Astrocyte (in vitro differentiated cells and primary cell): ENCODE data around the gene TMEM63A. TPM values are rescaled to one million over a fixed set of nuclear protein-coding genes. Genes with fewer than 3 reads are reported as not detected.

ENCODE experiments used
- DNase-seq: peaks from one replicate; pipeline ENCODE4 v3.0.0-alpha.2; 2010; ENCODE audit warnings: low read depth
- FAIRE-seq: peaks from 2 replicates; lab custom pipeline; 2011; peaks lifted over from hg19 to GRCh38; lab: Jason Lieb, UNC
- H2AFZ ChIP-seq: 2 replicates; pipeline ENCODE4 v1.6.0; 2012; ENCODE audit warnings: low read depth, low read length, inconsistent platforms
- H3K27ac ChIP-seq: 2 replicates; pipeline ENCODE4 v1.5.1; 2011; ENCODE audit warnings: low read depth, low read length, inconsistent platforms
- H3K27me3 ChIP-seq: 2 replicates; pipeline ENCODE4 v1.6.0; 2011; ENCODE audit warnings: low read length, inconsistent platforms; ENCODE audit not compliant: insufficient read depth
- H3K36me3 ChIP-seq: 2 replicates; pipeline ENCODE4 v1.5.1; 2011; ENCODE audit warnings: low read length, inconsistent platforms; ENCODE audit not compliant: insufficient read depth
- H3K4me1 ChIP-seq: 2 replicates; pipeline ENCODE4 v1.5.1; 2011; ENCODE audit warnings: low read length, inconsistent platforms; ENCODE audit not compliant: insufficient read depth
- H3K4me2 ChIP-seq: 2 replicates; pipeline ENCODE4 v1.6.0; 2012; ENCODE audit warnings: low read length, inconsistent platforms
- H3K4me3 ChIP-seq: 2 replicates; pipeline ENCODE4 v1.5.1; 2011; ENCODE audit warnings: low read depth, mild to moderate bottlenecking, low read length, inconsistent platforms; ENCODE audit not compliant: insufficient read depth
- H3K79me2 ChIP-seq: 2 replicates; pipeline ENCODE4 v1.6.0; 2012; ENCODE audit warnings: mild to moderate bottlenecking, low read length, inconsistent platforms; ENCODE audit not compliant: insufficient read depth
- H3K9ac ChIP-seq: 2 replicates; pipeline ENCODE4 v1.6.0; 2012; ENCODE audit warnings: mild to moderate bottlenecking, low read length, inconsistent platforms
- H3K9me3 ChIP-seq: 2 replicates; pipeline ENCODE4 v1.5.1; 2012; ENCODE audit warnings: low read depth, mild to moderate bottlenecking, low read length, inconsistent platforms; ENCODE audit not compliant: insufficient read depth
- H4K20me1 ChIP-seq: 2 replicates; pipeline ENCODE4 v1.6.0; 2012; ENCODE audit warnings: low read length, inconsistent platforms; ENCODE audit not compliant: insufficient read depth
- H3K27ac Mint-ChIP-seq: one replicate; pipeline ENCODE4 v1.8.0; 2021; ENCODE audit warnings: mild to moderate bottlenecking, mixed read lengths; ENCODE audit not compliant: unreplicated experiment
- H3K27me3 Mint-ChIP-seq: one replicate; pipeline ENCODE4 v1.8.0; 2021; ENCODE audit warnings: low read depth, mixed read lengths; ENCODE audit not compliant: unreplicated experiment
- H3K36me3 Mint-ChIP-seq: one replicate; pipeline ENCODE4 v1.8.0; 2021; ENCODE audit warnings: low read depth, mixed read lengths; ENCODE audit not compliant: unreplicated experiment
- H3K4me1 Mint-ChIP-seq: one replicate; pipeline ENCODE4 v1.8.0; 2021; ENCODE audit warnings: low read depth, mixed read lengths; ENCODE audit not compliant: unreplicated experiment
- H3K4me3 Mint-ChIP-seq: one replicate; pipeline ENCODE4 v1.8.0; 2021; ENCODE audit warnings: mild to moderate bottlenecking, moderate library complexity, mixed read lengths; ENCODE audit not compliant: unreplicated experiment
- H3K9me3 Mint-ChIP-seq: one replicate; pipeline ENCODE4 v1.8.0; 2021; ENCODE audit warnings: mild to moderate bottlenecking, mixed read lengths; ENCODE audit not compliant: unreplicated experiment
- CTCF ChIP-seq: IDR thresholded peaks from 2 replicates; pipeline ENCODE4 v1.5.1; 2011; ENCODE audit warnings: low read depth, mild to moderate bottlenecking, inconsistent platforms, low read length, moderate library complexity; ENCODE audit not compliant: insufficient read depth
- EZH2 ChIP-seq: IDR thresholded peaks from 2 replicates; pipeline ENCODE4 v1.6.1; 2012; ENCODE audit warnings: mild to moderate bottlenecking, low read length, inconsistent platforms; ENCODE audit not compliant: insufficient read depth
- total RNA-seq: library from RNA; stranded (reverse); gene quantifications from 2 replicates; pipeline ENCODE4 v1.2.1, GENCODE V29; 2021

TMEM63A gene
- total RNA-seq, 1 donor from 2014 or later = 28.7 TPM

- DNase-seq (no peak), FAIRE-seq (no peak)
- Mint-ChIP-seq H3K4me3 (no peak overlapping the region), H3K36me3 (peaks cover 17% of the 10 kb centered on the region), H3K9me3 (no peaks in the 10 kb centered on the region), H3K27me3 (no peaks in the 10 kb centered on the region), H3K27ac (no peak overlapping the region), H3K4me1 (peaks cover 4% of the 10 kb centered on the region)
- Histone ChIP-seq H3K36me3 (peaks cover 6% of the 10 kb centered on the region), H3K9ac (no peak overlapping the region), H3K27me3 (no peaks in the 10 kb centered on the region), H3K4me1 (peaks cover 8% of the 10 kb centered on the region), H4K20me1 (no peaks in the 10 kb centered on the region), H3K27ac (no peak overlapping the region), H3K4me2 (no peak overlapping the region), H2AFZ (no peak overlapping the region), H3K9me3 (no peaks in the 10 kb centered on the region), H3K79me2 (no peaks in the 10 kb centered on the region), H3K4me3 (no peak overlapping the region)
- TF ChIP-seq CTCF (no peak), EZH2 (no peak)
Measured at GRCh38 chr1:225860107-225860506, 22.1 kb downstream of the TMEM63A start.

GRCh38 chr1:225859151-225859550 lies 23.0 kb downstream of the TMEM63A start:
- H2AFZ ChIP-seq = no peak overlapping the region
- no peaks in the 10 kb centered on the region for H3K27me3 Mint-ChIP-seq
- FAIRE-seq = no peak

More at GRCh38 chr1:225859151-225859550, 23.0 kb downstream of the TMEM63A start:
- TF ChIP-seq CTCF (no peak), EZH2 (no peak)
- no peaks in the 10 kb centered on the region for H3K9me3 Mint-ChIP-seq
- H3K27ac ChIP-seq = no peak overlapping the region
- H3K4me3 Mint-ChIP-seq = no peak overlapping the region
- H3K4me1 Mint-ChIP-seq = peaks cover 2% of the 10 kb centered on the region
- H3K9me3 ChIP-seq = no peaks in the 10 kb centered on the region
- H3K36me3 Mint-ChIP-seq = peaks cover 19% of the 10 kb centered on the region
- H3K4me3 ChIP-seq = no peak overlapping the region
- peaks cover 3% of the 10 kb centered on the region for H3K4me1 ChIP-seq
- H3K27me3 ChIP-seq = no peaks in the 10 kb centered on the region
- DNase-seq = no peak
- no peak overlapping the region for H3K27ac Mint-ChIP-seq
- H3K9ac ChIP-seq = no peak overlapping the region
- peaks cover 8% of the 10 kb centered on the region for H3K36me3 ChIP-seq
- H4K20me1 ChIP-seq = no peaks in the 10 kb centered on the region
- no peak overlapping the region for H3K4me2 ChIP-seq
- H3K79me2 ChIP-seq = no peaks in the 10 kb centered on the region
